ENCODE measurements around the gene UBE2E2. TPM values are rescaled to one million over a fixed set of nuclear protein-coding genes. Genes with fewer than 3 reads are reported as not detected.

Gene UBE2E2
- total and polyA plus RNA-seq, 2 of the 13 experiments (the other 11 are each of a cell fraction or from before 2014, with no cell fraction given): 0.77 to 1.5 TPM

- TF ChIP-seq, protein P1, sequence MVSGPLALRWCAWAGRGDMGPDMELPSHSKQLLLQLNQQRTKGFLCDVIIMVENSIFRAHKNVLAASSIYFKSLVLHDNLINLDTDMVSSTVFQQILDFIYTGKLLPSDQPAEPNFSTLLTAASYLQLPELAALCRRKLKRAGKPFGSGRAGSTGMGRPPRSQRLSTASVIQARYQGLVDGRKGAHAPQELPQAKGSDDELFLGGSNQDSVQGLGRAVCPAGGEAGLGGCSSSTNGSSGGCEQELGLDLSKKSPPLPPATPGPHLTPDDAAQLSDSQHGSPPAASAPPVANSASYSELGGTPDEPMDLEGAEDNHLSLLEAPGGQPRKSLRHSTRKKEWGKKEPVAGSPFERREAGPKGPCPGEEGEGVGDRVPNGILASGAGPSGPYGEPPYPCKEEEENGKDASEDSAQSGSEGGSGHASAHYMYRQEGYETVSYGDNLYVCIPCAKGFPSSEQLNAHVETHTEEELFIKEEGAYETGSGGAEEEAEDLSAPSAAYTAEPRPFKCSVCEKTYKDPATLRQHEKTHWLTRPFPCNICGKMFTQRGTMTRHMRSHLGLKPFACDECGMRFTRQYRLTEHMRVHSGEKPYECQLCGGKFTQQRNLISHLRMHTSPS (CRISPR knock-in tag; IDR thresholded peaks at IDR 0.05; ENCODE audit: low read depth): no peak
- TF ChIP-seq NFYC (CRISPR knock-in tag; IDR thresholded peaks at IDR 0.05): no peak
- no peak for TF ChIP-seq ZNF510 (CRISPR knock-in tag; IDR thresholded peaks at IDR 0.05; ENCODE audit: low read depth)
Measured at GRCh38 chr3:23219552-23219951, 16.4 kb downstream of the UBE2E2 start (continued).

- FAIRE-seq (no peak), DNase-seq (ENCODE audit: low spot score) (no peak), ATAC-seq (no peak)
- Histone ChIP-seq H3K79me2 (ENCODE audit: insufficient read depth, low read length) (no peaks in the 10 kb centered on the region), H3K9me3 (ENCODE audit: low read length) (no peaks in the 10 kb centered on the region), H3K36me3 (replicated peaks in 1 of 2; ENCODE audit: control insufficient read depth in 1 of 2, insufficient read depth in 2 of 2, low read length in 2 of 2) (no peaks in the 10 kb centered on the region), H3K4me2 (ENCODE audit: low read depth, low read length) (no peak overlapping the region), H3K4me3 (replicated peaks in 1 of 3; ENCODE audit: insufficient read depth in 1 of 3, low read depth in 2 of 3, low read length in 3 of 3) (no peak overlapping the region), H3K27ac (ENCODE audit: extremely low read length, insufficient read depth, low read length) (no peak overlapping the region), H3K9ac (ENCODE audit: insufficient read depth, low read depth, low read length) (no peak overlapping the region), H2AFZ (ENCODE audit: low read length) (no peak overlapping the region), H3K27me3 (ENCODE audit: control insufficient read depth in 1 of 2, insufficient read depth in 2 of 2, low read length in 2 of 2) (no peaks in the 10 kb centered on the region), H3K4me1 (ENCODE audit: insufficient read depth, low read length) (no peaks in the 10 kb centered on the region), H4K20me1 (ENCODE audit: insufficient read depth, low read length) (no peaks in the 10 kb centered on the region)
- WGBS (ENCODE audit: low lambda C conversion rate): 62% methylated on average over 3 of the region's 3 CpGs
- in situ Hi-C loops (cut with HindIII; ENCODE audit: extremely low pct_ligation_motif_present, low pct_unique_long_range_greater_than_20kb): no loop called here
- no TSS peak for BruUV-seq (replicated peaks)
- intact Hi-C loops (cut with micrococcal nuclease; ENCODE audit: unreplicated experiment): no loop called here
- CTCF ChIA-PET (ENCODE audit: low intra/inter-chr PET ratio, low total read pairs): no interaction called here
- POLR2A ChIA-PET: no interaction called here
- TF ChIP-seq SMAD3 (CRISPR knock-in tag; IDR thresholded peaks at IDR 0.05): no peak
- TF ChIP-seq FOXM1 (CRISPR knock-in tag; IDR thresholded peaks at IDR 0.05): no peak
- TF ChIP-seq ZNF660 (CRISPR knock-in tag; IDR thresholded peaks at IDR 0.05; ENCODE audit: borderline replicate concordance, low read depth): no peak
- TF ChIP-seq ZNF530 (CRISPR knock-in tag; IDR thresholded peaks at IDR 0.05; ENCODE audit: low read depth): no peak
- TF ChIP-seq ZNF501 (CRISPR knock-in tag; IDR thresholded peaks at IDR 0.05): no peak
- TF ChIP-seq ZNF484 (CRISPR knock-in tag; IDR thresholded peaks at IDR 0.05; ENCODE audit: borderline replicate concordance, low read depth): no peak
- TF ChIP-seq KLF9 (CRISPR knock-in tag; IDR thresholded peaks at IDR 0.05; ENCODE audit: low read depth): no peak
- no peak for TF ChIP-seq ZNF296 (CRISPR knock-in tag; conservative IDR thresholded peaks at IDR 0.05)
- TF ChIP-seq, protein P2, sequence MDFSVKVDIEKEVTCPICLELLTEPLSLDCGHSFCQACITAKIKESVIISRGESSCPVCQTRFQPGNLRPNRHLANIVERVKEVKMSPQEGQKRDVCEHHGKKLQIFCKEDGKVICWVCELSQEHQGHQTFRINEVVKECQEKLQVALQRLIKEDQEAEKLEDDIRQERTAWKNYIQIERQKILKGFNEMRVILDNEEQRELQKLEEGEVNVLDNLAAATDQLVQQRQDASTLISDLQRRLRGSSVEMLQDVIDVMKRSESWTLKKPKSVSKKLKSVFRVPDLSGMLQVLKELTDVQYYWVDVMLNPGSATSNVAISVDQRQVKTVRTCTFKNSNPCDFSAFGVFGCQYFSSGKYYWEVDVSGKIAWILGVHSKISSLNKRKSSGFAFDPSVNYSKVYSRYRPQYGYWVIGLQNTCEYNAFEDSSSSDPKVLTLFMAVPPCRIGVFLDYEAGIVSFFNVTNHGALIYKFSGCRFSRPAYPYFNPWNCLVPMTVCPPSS (IDR thresholded peaks at IDR 0.05): no peak
Measured at GRCh38 chr3:23221136-23221535, 18.0 kb downstream of the UBE2E2 start.

All from HepG2 (cell line).